ENCODE data around the gene OLIG2.

DNA sequence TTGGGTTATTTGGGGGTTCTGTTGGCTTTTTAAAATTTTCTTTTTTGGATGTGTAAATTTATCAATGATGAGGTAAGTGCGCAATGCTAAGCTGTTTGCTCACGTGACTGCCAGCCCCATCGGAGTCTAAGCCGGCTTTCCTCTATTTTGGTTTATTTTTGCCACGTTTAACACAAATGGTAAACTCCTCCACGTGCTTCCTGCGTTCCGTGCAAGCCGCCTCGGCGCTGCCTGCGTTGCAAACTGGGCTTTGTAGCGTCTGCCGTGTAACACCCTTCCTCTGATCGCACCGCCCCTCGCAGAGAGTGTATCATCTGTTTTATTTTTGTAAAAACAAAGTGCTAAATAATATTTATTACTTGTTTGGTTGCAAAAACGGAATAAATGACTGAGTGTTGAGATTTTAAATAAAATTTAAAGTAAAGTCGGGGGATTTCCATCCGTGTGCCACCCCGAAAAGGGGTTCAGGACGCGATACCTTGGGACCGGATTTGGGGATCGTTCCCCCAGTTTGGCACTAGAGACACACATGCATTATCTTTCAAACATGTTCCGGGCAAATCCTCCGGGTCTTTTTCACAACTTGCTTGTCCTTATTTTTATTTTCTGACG lies 3.1 kb downstream of the OLIG2 start:
- TF ChIP-seq, protein P1, sequence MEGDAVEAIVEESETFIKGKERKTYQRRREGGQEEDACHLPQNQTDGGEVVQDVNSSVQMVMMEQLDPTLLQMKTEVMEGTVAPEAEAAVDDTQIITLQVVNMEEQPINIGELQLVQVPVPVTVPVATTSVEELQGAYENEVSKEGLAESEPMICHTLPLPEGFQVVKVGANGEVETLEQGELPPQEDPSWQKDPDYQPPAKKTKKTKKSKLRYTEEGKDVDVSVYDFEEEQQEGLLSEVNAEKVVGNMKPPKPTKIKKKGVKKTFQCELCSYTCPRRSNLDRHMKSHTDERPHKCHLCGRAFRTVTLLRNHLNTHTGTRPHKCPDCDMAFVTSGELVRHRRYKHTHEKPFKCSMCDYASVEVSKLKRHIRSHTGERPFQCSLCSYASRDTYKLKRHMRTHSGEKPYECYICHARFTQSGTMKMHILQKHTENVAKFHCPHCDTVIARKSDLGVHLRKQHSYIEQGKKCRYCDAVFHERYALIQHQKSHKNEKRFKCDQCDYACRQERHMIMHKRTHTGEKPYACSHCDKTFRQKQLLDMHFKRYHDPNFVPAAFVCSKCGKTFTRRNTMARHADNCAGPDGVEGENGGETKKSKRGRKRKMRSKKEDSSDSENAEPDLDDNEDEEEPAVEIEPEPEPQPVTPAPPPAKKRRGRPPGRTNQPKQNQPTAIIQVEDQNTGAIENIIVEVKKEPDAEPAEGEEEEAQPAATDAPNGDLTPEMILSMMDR (conservative IDR thresholded peaks at IDR 0.05; ENCODE audit: low read depth in 2 of 2), result no peak
- TF ChIP-seq CREB1 (CRISPR knock-in tag; IDR thresholded peaks at IDR 0.05; ENCODE audit: low read depth), result no peak
- no peak for TF ChIP-seq POLR2AphosphoS5 (IDR thresholded peaks at IDR 0.05; ENCODE audit: low read depth)
- TF ChIP-seq, protein P2, sequence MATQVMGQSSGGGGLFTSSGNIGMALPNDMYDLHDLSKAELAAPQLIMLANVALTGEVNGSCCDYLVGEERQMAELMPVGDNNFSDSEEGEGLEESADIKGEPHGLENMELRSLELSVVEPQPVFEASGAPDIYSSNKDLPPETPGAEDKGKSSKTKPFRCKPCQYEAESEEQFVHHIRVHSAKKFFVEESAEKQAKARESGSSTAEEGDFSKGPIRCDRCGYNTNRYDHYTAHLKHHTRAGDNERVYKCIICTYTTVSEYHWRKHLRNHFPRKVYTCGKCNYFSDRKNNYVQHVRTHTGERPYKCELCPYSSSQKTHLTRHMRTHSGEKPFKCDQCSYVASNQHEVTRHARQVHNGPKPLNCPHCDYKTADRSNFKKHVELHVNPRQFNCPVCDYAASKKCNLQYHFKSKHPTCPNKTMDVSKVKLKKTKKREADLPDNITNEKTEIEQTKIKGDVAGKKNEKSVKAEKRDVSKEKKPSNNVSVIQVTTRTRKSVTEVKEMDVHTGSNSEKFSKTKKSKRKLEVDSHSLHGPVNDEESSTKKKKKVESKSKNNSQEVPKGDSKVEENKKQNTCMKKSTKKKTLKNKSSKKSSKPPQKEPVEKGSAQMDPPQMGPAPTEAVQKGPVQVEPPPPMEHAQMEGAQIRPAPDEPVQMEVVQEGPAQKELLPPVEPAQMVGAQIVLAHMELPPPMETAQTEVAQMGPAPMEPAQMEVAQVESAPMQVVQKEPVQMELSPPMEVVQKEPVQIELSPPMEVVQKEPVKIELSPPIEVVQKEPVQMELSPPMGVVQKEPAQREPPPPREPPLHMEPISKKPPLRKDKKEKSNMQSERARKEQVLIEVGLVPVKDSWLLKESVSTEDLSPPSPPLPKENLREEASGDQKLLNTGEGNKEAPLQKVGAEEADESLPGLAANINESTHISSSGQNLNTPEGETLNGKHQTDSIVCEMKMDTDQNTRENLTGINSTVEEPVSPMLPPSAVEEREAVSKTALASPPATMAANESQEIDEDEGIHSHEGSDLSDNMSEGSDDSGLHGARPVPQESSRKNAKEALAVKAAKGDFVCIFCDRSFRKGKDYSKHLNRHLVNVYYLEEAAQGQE (IDR thresholded peaks at IDR 0.05; ENCODE audit: unreplicated experiment), result no peak
- peak; percentile 92 for TF ChIP-seq EZH2 (IDR thresholded peaks at IDR 0.05; ENCODE audit: low read depth, unreplicated experiment)
- no peak for TF ChIP-seq EZH2phosphoT487 (IDR thresholded peaks at IDR 0.05; ENCODE audit: unreplicated experiment)
- TF ChIP-seq, protein P3, sequence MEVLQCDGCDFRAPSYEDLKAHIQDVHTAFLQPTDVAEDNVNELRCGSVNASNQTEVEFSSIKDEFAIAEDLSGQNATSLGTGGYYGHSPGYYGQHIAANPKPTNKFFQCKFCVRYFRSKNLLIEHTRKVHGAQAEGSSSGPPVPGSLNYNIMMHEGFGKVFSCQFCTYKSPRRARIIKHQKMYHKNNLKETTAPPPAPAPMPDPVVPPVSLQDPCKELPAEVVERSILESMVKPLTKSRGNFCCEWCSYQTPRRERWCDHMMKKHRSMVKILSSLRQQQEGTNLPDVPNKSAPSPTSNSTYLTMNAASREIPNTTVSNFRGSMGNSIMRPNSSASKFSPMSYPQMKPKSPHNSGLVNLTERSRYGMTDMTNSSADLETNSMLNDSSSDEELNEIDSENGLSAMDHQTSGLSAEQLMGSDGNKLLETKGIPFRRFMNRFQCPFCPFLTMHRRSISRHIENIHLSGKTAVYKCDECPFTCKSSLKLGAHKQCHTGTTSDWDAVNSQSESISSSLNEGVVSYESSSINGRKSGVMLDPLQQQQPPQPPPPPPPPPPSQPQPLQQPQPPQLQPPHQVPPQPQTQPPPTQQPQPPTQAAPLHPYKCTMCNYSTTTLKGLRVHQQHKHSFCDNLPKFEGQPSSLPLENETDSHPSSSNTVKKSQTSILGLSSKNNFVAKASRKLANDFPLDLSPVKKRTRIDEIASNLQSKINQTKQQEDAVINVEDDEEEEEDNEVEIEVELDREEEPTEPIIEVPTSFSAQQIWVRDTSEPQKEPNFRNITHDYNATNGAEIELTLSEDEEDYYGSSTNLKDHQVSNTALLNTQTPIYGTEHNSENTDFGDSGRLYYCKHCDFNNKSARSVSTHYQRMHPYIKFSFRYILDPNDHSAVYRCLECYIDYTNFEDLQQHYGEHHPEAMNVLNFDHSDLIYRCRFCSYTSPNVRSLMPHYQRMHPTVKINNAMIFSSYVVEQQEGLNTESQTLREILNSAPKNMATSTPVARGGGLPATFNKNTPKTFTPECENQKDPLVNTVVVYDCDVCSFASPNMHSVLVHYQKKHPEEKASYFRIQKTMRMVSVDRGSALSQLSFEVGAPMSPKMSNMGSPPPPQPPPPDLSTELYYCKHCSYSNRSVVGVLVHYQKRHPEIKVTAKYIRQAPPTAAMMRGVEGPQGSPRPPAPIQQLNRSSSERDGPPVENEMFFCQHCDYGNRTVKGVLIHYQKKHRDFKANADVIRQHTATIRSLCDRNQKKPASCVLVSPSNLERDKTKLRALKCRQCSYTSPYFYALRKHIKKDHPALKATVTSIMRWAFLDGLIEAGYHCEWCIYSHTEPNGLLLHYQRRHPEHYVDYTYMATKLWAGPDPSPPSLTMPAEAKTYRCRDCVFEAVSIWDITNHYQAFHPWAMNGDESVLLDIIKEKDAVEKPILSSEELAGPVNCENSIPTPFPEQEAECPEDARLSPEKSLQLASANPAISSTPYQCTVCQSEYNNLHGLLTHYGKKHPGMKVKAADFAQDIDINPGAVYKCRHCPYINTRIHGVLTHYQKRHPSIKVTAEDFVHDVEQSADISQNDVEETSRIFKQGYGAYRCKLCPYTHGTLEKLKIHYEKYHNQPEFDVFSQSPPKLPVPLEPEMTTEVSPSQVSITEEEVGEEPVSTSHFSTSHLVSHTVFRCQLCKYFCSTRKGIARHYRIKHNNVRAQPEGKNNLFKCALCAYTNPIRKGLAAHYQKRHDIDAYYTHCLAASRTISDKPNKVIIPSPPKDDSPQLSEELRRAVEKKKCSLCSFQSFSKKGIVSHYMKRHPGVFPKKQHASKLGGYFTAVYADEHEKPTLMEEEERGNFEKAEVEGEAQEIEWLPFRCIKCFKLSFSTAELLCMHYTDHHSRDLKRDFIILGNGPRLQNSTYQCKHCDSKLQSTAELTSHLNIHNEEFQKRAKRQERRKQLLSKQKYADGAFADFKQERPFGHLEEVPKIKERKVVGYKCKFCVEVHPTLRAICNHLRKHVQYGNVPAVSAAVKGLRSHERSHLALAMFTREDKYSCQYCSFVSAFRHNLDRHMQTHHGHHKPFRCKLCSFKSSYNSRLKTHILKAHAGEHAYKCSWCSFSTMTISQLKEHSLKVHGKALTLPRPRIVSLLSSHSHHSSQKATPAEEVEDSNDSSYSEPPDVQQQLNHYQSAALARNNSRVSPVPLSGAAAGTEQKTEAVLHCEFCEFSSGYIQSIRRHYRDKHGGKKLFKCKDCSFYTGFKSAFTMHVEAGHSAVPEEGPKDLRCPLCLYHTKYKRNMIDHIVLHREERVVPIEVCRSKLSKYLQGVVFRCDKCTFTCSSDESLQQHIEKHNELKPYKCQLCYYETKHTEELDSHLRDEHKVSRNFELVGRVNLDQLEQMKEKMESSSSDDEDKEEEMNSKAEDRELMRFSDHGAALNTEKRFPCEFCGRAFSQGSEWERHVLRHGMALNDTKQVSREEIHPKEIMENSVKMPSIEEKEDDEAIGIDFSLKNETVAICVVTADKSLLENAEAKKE (CRISPR knock-in tag; IDR thresholded peaks at IDR 0.05), result no peak
- TF ChIP-seq, protein P4, sequence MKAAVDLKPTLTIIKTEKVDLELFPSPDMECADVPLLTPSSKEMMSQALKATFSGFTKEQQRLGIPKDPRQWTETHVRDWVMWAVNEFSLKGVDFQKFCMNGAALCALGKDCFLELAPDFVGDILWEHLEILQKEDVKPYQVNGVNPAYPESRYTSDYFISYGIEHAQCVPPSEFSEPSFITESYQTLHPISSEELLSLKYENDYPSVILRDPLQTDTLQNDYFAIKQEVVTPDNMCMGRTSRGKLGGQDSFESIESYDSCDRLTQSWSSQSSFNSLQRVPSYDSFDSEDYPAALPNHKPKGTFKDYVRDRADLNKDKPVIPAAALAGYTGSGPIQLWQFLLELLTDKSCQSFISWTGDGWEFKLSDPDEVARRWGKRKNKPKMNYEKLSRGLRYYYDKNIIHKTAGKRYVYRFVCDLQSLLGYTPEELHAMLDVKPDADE (IDR thresholded peaks at IDR 0.05), result no peak
- no peak for TF ChIP-seq ZNF114 (CRISPR knock-in tag; IDR thresholded peaks at IDR 0.05)
- TF ChIP-seq NANOG (IDR thresholded peaks at IDR 0.05; ENCODE audit: borderline replicate concordance), result no peak
- TF ChIP-seq ZNF331 (CRISPR knock-in tag; IDR thresholded peaks at IDR 0.05; ENCODE audit: low read depth), result no peak
